Measurements from ENCODE around the gene TMCC2.

- TF ChIP-seq CTCF (IDR thresholded peaks at IDR 0.05) (no peak), POLR2A (IDR thresholded peaks at IDR 0.05) (no peak), POLR2AphosphoS5 (IDR thresholded peaks at IDR 0.05) (no peak)
Observed at GRCh38 chr1:205310976-205311704, 83.4 kb downstream of the TMCC2 start.

All from prostate gland (tissue), 2 donors.